Astrocyte (in vitro differentiated cells and primary cell): ENCODE results near the gene SLC1A1.

Source experiments
- EZH2 ChIP-seq: IDR thresholded peaks from 2 replicates; pipeline ENCODE4 v1.6.1; 2012; ENCODE audit warnings: mild to moderate bottlenecking, low read length, inconsistent platforms; ENCODE audit not compliant: insufficient read depth
- TF ChIP-seq, protein P1 (sequence below): IDR thresholded peaks from 2 replicates; pipeline ENCODE4 v1.5.1; 2011; ENCODE audit warnings: low read depth, mild to moderate bottlenecking, inconsistent platforms, low read length, moderate library complexity; ENCODE audit not compliant: insufficient read depth

DNA sequence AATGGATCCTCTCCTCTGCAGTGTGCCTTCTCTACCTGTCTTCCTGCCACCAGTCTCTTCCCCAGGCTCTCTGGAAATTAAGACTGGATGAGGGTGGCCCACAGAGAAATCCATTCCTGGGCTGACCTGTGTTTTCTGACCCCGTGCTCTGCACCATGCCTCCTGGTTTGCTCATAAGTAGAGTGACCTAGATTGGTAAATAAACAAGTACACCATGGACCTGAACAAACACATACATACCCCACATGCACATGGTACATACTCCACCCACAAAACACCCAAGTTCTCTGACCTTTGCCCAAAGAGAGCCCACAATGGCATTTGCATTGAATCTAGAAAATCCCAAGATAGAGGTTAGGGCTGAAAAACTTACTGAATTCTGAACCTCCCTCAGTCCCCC is 94.4 kb downstream of the SLC1A1 start:
- TF ChIP-seq, protein P1, sequence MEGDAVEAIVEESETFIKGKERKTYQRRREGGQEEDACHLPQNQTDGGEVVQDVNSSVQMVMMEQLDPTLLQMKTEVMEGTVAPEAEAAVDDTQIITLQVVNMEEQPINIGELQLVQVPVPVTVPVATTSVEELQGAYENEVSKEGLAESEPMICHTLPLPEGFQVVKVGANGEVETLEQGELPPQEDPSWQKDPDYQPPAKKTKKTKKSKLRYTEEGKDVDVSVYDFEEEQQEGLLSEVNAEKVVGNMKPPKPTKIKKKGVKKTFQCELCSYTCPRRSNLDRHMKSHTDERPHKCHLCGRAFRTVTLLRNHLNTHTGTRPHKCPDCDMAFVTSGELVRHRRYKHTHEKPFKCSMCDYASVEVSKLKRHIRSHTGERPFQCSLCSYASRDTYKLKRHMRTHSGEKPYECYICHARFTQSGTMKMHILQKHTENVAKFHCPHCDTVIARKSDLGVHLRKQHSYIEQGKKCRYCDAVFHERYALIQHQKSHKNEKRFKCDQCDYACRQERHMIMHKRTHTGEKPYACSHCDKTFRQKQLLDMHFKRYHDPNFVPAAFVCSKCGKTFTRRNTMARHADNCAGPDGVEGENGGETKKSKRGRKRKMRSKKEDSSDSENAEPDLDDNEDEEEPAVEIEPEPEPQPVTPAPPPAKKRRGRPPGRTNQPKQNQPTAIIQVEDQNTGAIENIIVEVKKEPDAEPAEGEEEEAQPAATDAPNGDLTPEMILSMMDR: no peak
- no peak for TF ChIP-seq EZH2
